HG02840 (cell line): Measurements from ENCODE around the gene HBE1.
"Not testable (repeated sequence)": the region's sequence is repeated elsewhere in the genome, so short reads cannot be mapped to it uniquely, and the experiment has no call there.

Experiments used
- ATAC-seq: cut with Tn5 transposase; IDR thresholded peaks from one replicate; pipeline ENCODE4 v1.9.1; 2021; ENCODE audit warnings: mild to moderate bottlenecking, moderate library complexity, moderate number of reproducible peaks; ENCODE audit not compliant: unreplicated experiment, low FRiP score

Gene HBE1

GRCh38 chr11:5254646-5255413 lies 14.9 kb downstream of the HBE1 start, which contains the start of gene HBG2:
HBG2 (minus strand) TSS chr11:5254781; CDS start chr11:5254728, 53 bp downstream.
- ATAC-seq: not testable (repeated sequence)

- not testable (repeated sequence) for ATAC-seq
Measured at GRCh38 chr11:5254023-5254422, 15.7 kb downstream of the HBE1 start.

GRCh38 chr11:5253440-5253839 lies 16.3 kb downstream of the HBE1 start:
- ATAC-seq: not testable (repeated sequence)

- no peak for ATAC-seq
Measured at GRCh38 chr11:5252919-5253265, 16.9 kb downstream of the HBE1 start.

- no peak for ATAC-seq
Measured at GRCh38 chr11:5252192-5252918, 17.4 kb downstream of the HBE1 start.

GRCh38 chr11:5251746-5252145 lies 18.0 kb downstream of the HBE1 start:
- ATAC-seq: no peak

GRCh38 chr11:5250543-5251204 lies 19.1 kb downstream of the HBE1 start:
- ATAC-seq: no peak

- ATAC-seq: not testable (repeated sequence)
Measured at GRCh38 chr11:5249807-5250396, 19.8 kb downstream of the HBE1 start, which contains the start of gene HBG1. HBG1 (minus strand) TSS chr11:5249857; CDS start chr11:5249804, 53 bp downstream.

GRCh38 chr11:5248498-5248897 lies 21.2 kb downstream of the HBE1 start:
- ATAC-seq: not testable (repeated sequence)

GRCh38 chr11:5247472-5248192 lies 22.1 kb downstream of the HBE1 start:
- ATAC-seq: no peak

GRCh38 chr11:5246772-5247471 lies 22.8 kb downstream of the HBE1 start:
- ATAC-seq: no peak

- ATAC-seq: no peak
Measured at GRCh38 chr11:5245155-5245554, 24.6 kb downstream of the HBE1 start.

- ATAC-seq: no peak
Measured at GRCh38 chr11:5243816-5244180, 25.9 kb downstream of the HBE1 start.

GRCh38 chr11:5242933-5243815 lies 26.6 kb downstream of the HBE1 start:
- ATAC-seq: no peak

GRCh38 chr11:5242208-5242607 lies 27.5 kb downstream of the HBE1 start:
- no peak for ATAC-seq

GRCh38 chr11:5241458-5241857 lies 28.3 kb downstream of the HBE1 start:
- ATAC-seq: no peak

- ATAC-seq: no peak
Measured at GRCh38 chr11:5240458-5240857, 29.3 kb downstream of the HBE1 start.

GRCh38 chr11:5240056-5240455 lies 29.7 kb downstream of the HBE1 start:
- ATAC-seq: no peak

GRCh38 chr11:5239046-5239445 lies 30.7 kb downstream of the HBE1 start:
- ATAC-seq: no peak
